Vagina (tissue), 2 donors: ENCODE results near the gene ANGPT4. TPM values are rescaled to one million over a fixed set of nuclear protein-coding genes. Genes with fewer than 3 reads are reported as not detected.

Experiments
- DNase-seq, 2 donors: peaks; one replicate each; pipeline ENCODE4 v3.0.0-alpha.2; 2017; ENCODE audit errors: extremely low spot score in 2 of 2
- H3K27ac ChIP-seq: fragments of 200-600 bp; sonication (generic); one replicate; pipeline ENCODE4 v1.5.1; 2019
- H3K27me3 ChIP-seq: fragments of 200-600 bp; sonication (generic); one replicate; pipeline ENCODE4 v1.5.1; 2019
- H3K36me3 ChIP-seq, 2 donors: fragments of 200-600 bp; sonication (generic); one replicate each; pipeline ENCODE4 v1.5.1; 2017 to 2019
- H3K4me1 ChIP-seq: fragments of 200-600 bp; sonication (generic); one replicate; pipeline ENCODE4 v1.5.1; 2019
- H3K4me3 ChIP-seq, 2 donors: fragments of 200-600 bp; sonication (generic); 1 replicate in 1 of 2; 2 replicates in 1 of 2; pipeline ENCODE4 v1.5.1; 2016 to 2019
- H3K9me3 ChIP-seq: fragments of 200-600 bp; sonication (generic); one replicate; pipeline ENCODE4 v1.5.1; 2019
- POLR2A ChIP-seq, 2 donors: fragments of 450-650 bp; IDR thresholded peaks; one replicate each; pipeline ENCODE4 v1.6.1; 2017; ENCODE audit warnings: antibody characterized with exemption in 2 of 2, mild to moderate bottlenecking in 2 of 2, moderate library complexity in 2 of 2
- POLR2AphosphoS5 ChIP-seq, 2 donors: sonication (generic); formaldehyde crosslinking; IDR thresholded peaks; one replicate each; pipeline ENCODE4 v1.9.0; 2017; ENCODE audit warnings: antibody characterized with exemption in 2 of 2, mild to moderate bottlenecking in 2 of 2, low read depth in 1 of 2; ENCODE audit not compliant: insufficient read depth in 1 of 2
- intact Hi-C: fragments of 100-400 bp; cut with DNase I; formaldehyde crosslinking; loops from one replicate; pipeline ENCODE4 v1.15.1; 2023
- total RNA-seq: library from RNA; depleted of rRNA; stranded (reverse); fragments of >200 nt; gene quantifications from one replicate; pipeline ENCODE4 v1.2.3, GENCODE V29; 2016
- TF ChIP-seq, protein P1 (sequence below), 3 experiments: fragments of 450-650 bp in 2 of 3; fragments of 200-600 bp in 1 of 3; sonication (generic) in 1 of 3; IDR thresholded peaks; one replicate each; pipeline ENCODE4 v1.5.1; 2017 to 2019; ENCODE audit warnings: antibody characterized with exemption in 3 of 3, mild to moderate bottlenecking in 2 of 3, moderate library complexity in 2 of 3

The ANGPT4 gene
- total RNA-seq, 1 donor from 2014 or later: 0.98 TPM

GRCh38 chr20:961768-962167, 45.6 kb upstream of the ANGPT4 start:
- Histone ChIP-seq H3K27me3 (no peaks in the 10 kb centered on the region), H3K27ac (no peak overlapping the region), H3K4me1 (no peaks in the 10 kb centered on the region), H3K4me3 (no peak overlapping the region), H3K9me3 (no peaks in the 10 kb centered on the region), H3K36me3 (no peaks in the 10 kb centered on the region)
- intact Hi-C loops: no loop called here
- no peak for DNase-seq
- TF ChIP-seq POLR2AphosphoS5 (IDR thresholded peaks at IDR 0.05; ENCODE audit: insufficient read depth in 1 of 2, low read depth in 1 of 2): no peak
- no peak for TF ChIP-seq POLR2A (IDR thresholded peaks at IDR 0.05)
- TF ChIP-seq, protein P1, sequence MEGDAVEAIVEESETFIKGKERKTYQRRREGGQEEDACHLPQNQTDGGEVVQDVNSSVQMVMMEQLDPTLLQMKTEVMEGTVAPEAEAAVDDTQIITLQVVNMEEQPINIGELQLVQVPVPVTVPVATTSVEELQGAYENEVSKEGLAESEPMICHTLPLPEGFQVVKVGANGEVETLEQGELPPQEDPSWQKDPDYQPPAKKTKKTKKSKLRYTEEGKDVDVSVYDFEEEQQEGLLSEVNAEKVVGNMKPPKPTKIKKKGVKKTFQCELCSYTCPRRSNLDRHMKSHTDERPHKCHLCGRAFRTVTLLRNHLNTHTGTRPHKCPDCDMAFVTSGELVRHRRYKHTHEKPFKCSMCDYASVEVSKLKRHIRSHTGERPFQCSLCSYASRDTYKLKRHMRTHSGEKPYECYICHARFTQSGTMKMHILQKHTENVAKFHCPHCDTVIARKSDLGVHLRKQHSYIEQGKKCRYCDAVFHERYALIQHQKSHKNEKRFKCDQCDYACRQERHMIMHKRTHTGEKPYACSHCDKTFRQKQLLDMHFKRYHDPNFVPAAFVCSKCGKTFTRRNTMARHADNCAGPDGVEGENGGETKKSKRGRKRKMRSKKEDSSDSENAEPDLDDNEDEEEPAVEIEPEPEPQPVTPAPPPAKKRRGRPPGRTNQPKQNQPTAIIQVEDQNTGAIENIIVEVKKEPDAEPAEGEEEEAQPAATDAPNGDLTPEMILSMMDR (IDR thresholded peaks at IDR 0.05): no peak

GRCh38 chr20:959996-960615, 44.0 kb upstream of the ANGPT4 start:
- TF ChIP-seq POLR2A (IDR thresholded peaks at IDR 0.05) (no peak), POLR2AphosphoS5 (IDR thresholded peaks at IDR 0.05; ENCODE audit: insufficient read depth in 1 of 2, low read depth in 1 of 2) (no peak)
- TF ChIP-seq, protein P1 (IDR thresholded peaks at IDR 0.05): no peak
- Histone ChIP-seq H3K4me1 (no peaks in the 10 kb centered on the region), H3K27me3 (no peaks in the 10 kb centered on the region), H3K27ac (no peak overlapping the region), H3K36me3 (no peaks in the 10 kb centered on the region), H3K4me3 (no peak overlapping the region), H3K9me3 (no peaks in the 10 kb centered on the region)
- DNase-seq: no peak
- intact Hi-C loops: loop anchor here (1.0 kb wide), 1 partner anchor 142 kb away; no protein-coding TSS in a partner anchor

GRCh38 chr20:958936-959815, 43.0 kb upstream of the ANGPT4 start:
- Histone ChIP-seq H3K27ac (no peak overlapping the region), H3K4me3 (no peak overlapping the region), H3K9me3 (no peaks in the 10 kb centered on the region), H3K4me1 (no peaks in the 10 kb centered on the region), H3K36me3 (no peaks in the 10 kb centered on the region), H3K27me3 (no peaks in the 10 kb centered on the region)
- TF ChIP-seq, protein P1 (IDR thresholded peaks at IDR 0.05): no peak
- TF ChIP-seq POLR2A (IDR thresholded peaks at IDR 0.05): no peak
- no peak for TF ChIP-seq POLR2AphosphoS5 (IDR thresholded peaks at IDR 0.05; ENCODE audit: insufficient read depth in 1 of 2, low read depth in 1 of 2)
- no peak for DNase-seq
- intact Hi-C loops: loop anchor here (1.0 kb wide), 1 partner anchor 141 kb away; no protein-coding TSS in a partner anchor

DNA sequence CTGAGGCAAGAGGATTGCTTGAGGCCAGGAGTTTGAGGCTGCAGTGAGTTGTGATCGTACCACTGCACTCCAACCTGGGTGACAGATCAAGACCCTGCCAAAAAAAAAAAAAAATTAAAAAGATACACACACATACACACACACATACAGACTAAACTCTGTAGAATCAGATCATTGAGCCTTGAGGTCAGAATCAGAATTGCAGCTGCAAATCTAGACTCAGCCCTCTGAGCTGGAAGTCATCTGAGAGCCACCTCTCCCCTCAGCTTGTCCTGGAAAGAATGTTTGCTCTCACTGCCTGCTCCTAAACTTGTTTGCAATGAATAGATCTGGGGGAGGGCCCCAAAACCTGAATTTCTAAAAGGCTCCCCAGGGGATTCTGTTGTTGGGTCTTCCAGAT, 41.4 kb upstream of the ANGPT4 start:
- intact Hi-C loops: no loop called here
- Histone ChIP-seq H3K27ac (no peak overlapping the region), H3K27me3 (no peaks in the 10 kb centered on the region)

More for the DNA sequence above, 41.4 kb upstream of the ANGPT4 start:
- TF ChIP-seq, protein P1 (IDR thresholded peaks at IDR 0.05): no peak
- no peak for TF ChIP-seq POLR2AphosphoS5 (IDR thresholded peaks at IDR 0.05; ENCODE audit: insufficient read depth in 1 of 2, low read depth in 1 of 2)
- no peak for TF ChIP-seq POLR2A (IDR thresholded peaks at IDR 0.05)
- DNase-seq: no peak
- no peaks in the 10 kb centered on the region for H3K36me3 ChIP-seq
- no peak overlapping the region for H3K4me3 ChIP-seq
- no peaks in the 10 kb centered on the region for H3K9me3 ChIP-seq
- no peaks in the 10 kb centered on the region for H3K4me1 ChIP-seq
